ENCODE results near the gene KSR1.

- TF ChIP-seq CTCF (conservative IDR thresholded peaks at IDR 0.05; ENCODE audit: low read depth, low read length): no peak
- no peak for TF ChIP-seq POLR2A (IDR thresholded peaks at IDR 0.05; ENCODE audit: low read depth, low read length)
- no peak for TF ChIP-seq ELK1 (IDR thresholded peaks at IDR 0.05; ENCODE audit: borderline replicate concordance, low read depth, low read length)
These were observed 145.7 kb downstream of the KSR1 start for GRCh38 chr17:27601975-27602302.
